Right atrium auricular region (tissue), 2 donors: ENCODE results near the gene SNX14. TPM values are rescaled to one million over a fixed set of nuclear protein-coding genes. Genes with fewer than 3 reads are reported as not detected.

ENCODE experiments used
- DNase-seq: peaks from one replicate; pipeline ENCODE4 v3.0.0-alpha.2; 2019; ENCODE audit warnings: low spot score
- H3K27ac ChIP-seq, 2 donors: fragments of 200-600 bp; sonication (generic); 1 replicate in 1 of 2; 2 replicates in 1 of 2; pipeline ENCODE4 v1.5.1; 2016 to 2019
- H3K27me3 ChIP-seq, 2 donors: fragments of 200-600 bp; sonication (generic); one replicate each; pipeline versions ENCODE4 v1.5.1 to v1.6.0; 2017 to 2019
- H3K36me3 ChIP-seq: fragments of 200-600 bp; sonication (generic); one replicate; pipeline ENCODE4 v1.5.1; 2016
- H3K4me1 ChIP-seq, 2 donors: fragments of 200-600 bp; sonication (generic); one replicate each; pipeline versions ENCODE4 v1.5.1 to v1.6.0; 2017 to 2019
- H3K4me3 ChIP-seq, 2 donors: fragments of 200-600 bp; sonication (generic); 1 replicate in 1 of 2; 2 replicates in 1 of 2; pipeline ENCODE4 v1.5.1; 2017 to 2019; ENCODE audit warnings: mild to moderate bottlenecking in 1 of 2, moderate library complexity in 1 of 2
- H3K9me3 ChIP-seq, 2 donors: fragments of 200-600 bp; sonication (generic); one replicate each; pipeline ENCODE4 v1.5.1; 2019
- CTCF ChIP-seq, 2 donors: fragments of 200-600 bp; sonication (generic); IDR thresholded peaks; one replicate each; pipeline ENCODE4 v1.5.1; 2019; ENCODE audit warnings: antibody characterized with exemption in 2 of 2
- total RNA-seq, 2 donors: library from RNA; depleted of rRNA; stranded (reverse); fragments of >200 nt; gene quantifications; one replicate each; pipeline ENCODE4 v1.1.0, GENCODE V29; 2016

Gene SNX14
- total RNA-seq: 10 to 100 TPM; 37.7 to 57.2 TPM

DNA sequence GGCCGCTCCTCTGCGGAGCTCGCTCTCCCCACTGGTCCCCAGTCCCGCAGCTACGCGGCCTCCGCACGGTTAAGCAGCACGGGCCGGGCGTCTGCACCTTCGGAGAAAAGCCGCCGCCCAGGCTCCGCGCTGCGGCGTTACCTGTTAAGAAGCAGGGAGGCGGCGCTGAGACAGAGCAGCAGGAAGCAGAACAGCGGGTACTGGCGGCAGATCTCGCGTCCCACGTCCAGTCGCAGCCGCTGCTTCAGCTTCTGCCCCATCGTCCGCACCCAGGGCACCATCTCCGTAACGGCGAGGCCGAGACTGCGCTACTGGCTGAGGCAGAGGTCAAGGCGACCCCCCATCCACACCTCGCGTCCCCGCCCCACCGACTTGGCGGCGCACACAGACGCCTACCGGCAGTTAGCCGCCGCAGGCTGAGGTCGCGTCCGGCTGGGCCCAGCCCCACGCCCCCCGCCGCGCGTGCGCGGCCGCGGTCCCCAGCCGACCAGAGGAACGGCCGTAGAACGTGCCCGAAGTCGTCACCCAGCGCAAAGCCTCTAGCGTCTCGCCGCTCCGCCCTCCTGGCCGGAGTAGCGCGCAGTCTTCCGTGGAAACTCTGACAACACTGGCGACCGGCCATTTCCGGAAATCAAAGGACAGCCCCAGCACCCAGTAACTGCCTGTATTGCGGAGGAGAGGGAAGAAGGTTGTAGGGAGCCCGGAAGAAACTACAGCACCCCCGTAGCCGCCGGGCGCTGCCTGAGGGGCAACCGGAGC lies at the start of gene SNX14:
SNX14 (minus strand) TSS at position 421 of the 759 bp plus-strand sequence; CDS start at position 281, 140 bp downstream.
- Histone ChIP-seq H3K27ac (peak within 1 kb of the TSS; percentile 98), H3K4me1 (peaks cover 0 to 17% of the 10 kb centered on the region in 2 donors), H3K4me3 (peak within 1 kb of the TSS; percentile 80 to 84), H3K9me3 (no peaks in the 10 kb centered on the region), H3K36me3 (no peaks in the 10 kb centered on the region), H3K27me3 (no peaks in the 10 kb centered on the region)
- no peak for TF ChIP-seq CTCF (IDR thresholded peaks at IDR 0.05)
- DNase-seq: peak; percentile 97

DNA sequence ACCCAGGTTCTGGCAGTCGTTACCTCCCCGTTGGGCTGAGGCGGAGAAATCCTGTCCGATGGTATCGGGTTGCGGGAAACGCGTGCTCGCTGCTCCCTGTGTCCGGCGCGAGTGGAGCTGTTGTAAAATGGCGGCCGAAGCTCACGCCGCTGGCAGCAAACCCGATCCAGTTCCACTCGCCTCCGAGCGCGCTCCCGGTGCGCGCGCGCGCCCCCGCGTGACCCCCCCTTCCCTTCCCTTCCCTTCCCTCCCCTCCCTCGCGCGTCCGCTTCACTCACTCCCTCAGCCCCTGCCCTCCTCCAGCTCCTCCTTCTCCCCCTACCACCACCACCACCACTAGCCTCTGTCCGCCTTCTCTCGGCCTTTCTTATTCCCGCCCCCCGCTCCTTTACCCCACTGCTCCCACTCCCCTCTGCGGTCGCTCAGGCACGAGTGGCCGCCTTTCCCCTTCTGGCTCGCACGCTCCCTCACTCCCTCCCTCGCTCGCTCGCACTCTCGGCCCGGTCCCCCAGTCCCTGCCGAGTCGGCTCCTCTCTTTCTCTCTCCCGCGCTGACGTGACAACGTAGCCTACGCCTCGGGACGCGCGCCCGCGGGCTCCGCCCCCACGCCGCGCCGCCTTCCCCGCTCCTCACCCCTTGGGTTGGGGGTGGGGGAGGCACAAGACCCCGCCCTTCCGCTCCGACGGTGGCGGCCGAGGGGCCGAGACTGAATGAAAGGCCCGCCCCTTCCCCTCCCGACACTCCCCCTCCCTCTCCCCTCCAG lies 49.3 kb upstream of the SNX14 start, which contains the start of gene SYNCRIP:
SYNCRIP (minus strand) TSS at position 113 of the 763 bp plus-strand sequence. CDS start 1,447 bp downstream, outside the sequence.
- peak; percentile 99 for DNase-seq
- Histone ChIP-seq H3K4me3 (peak within 1 kb of the TSS; percentile 90 to 96), H3K4me1 (peaks cover 0 to 45% of the 10 kb centered on the region in 2 donors), H3K27ac (peak within 1 kb of the TSS; percentile 99), H3K36me3 (peaks cover 21% of the 10 kb centered on the region), H3K9me3 (no peaks in the 10 kb centered on the region), H3K27me3 (no peaks in the 10 kb centered on the region)
- TF ChIP-seq CTCF (IDR thresholded peaks at IDR 0.05): no peak

DNA sequence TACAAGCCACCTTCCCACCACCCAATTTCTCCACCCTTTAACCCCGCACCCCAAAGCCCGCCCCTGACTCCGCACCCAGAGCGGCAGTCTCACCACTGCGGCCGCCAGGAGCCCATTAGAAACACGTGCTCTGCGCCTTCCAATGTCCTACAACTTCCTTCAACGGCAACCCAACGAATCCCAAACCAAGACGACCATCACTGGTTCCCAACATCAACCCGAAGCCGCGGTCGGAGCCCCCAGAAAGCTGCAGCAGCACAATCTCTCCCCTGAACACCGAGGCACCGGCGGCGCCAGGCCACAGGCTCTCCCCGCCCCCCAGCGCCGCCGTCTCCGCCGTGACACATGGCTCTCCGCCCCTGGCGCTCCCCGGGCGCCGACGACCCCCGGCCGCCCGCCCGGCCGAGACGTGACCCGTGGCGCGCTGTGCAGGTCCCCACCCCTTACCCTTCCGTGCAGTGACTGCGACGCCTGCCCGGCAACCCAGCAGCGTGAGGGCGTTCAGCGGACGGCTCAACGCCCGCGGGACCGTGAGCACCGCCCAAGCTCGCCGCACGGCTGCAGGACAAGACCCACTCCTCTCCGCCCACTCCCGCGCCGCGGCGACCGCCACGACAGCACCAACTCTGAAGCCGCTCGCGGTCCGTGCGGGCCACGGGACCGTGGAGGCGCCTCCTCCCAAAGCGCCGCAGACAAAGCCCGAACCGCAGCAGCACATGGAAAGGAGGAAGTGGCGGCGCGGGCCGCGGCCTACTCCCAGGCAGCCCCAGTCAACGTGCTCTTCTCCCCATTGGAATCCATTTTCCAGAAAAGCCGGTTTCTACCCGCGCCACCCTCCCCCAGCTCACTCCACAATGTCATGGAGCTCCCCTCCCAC lies 48.5 kb upstream of the SNX14 start:
- Histone ChIP-seq H3K27me3 (no peaks in the 10 kb centered on the region), H3K4me1 (peaks cover 0 to 53% of the 10 kb centered on the region in 2 donors), H3K27ac (peak overlapping the region; percentile 99), H3K9me3 (no peaks in the 10 kb centered on the region), H3K36me3 (peaks cover 28% of the 10 kb centered on the region), H3K4me3 (peak overlapping the region; percentile 90 to 96)
- DNase-seq: no peak
- TF ChIP-seq CTCF (IDR thresholded peaks at IDR 0.05): peak in 1 of 2 donors; percentile 25

- DNase-seq: no peak
- Histone ChIP-seq H3K36me3 (peaks cover 34% of the 10 kb centered on the region), H3K4me3 (peak overlapping the region; percentile 90 to 96), H3K9me3 (no peaks in the 10 kb centered on the region), H3K4me1 (peaks cover 0 to 59% of the 10 kb centered on the region in 2 donors), H3K27ac (peak overlapping the region; percentile 99), H3K27me3 (no peaks in the 10 kb centered on the region)
- no peak for TF ChIP-seq CTCF (IDR thresholded peaks at IDR 0.05)
Observed at GRCh38 chr6:85641522-85641896, 47.9 kb upstream of the SNX14 start.

- peaks cover 0 to 59% of the 10 kb centered on the region in 2 donors for H3K4me1 ChIP-seq
- no peaks in the 10 kb centered on the region for H3K27me3 ChIP-seq
- no peak for DNase-seq
- peaks cover 41% of the 10 kb centered on the region for H3K36me3 ChIP-seq
- TF ChIP-seq CTCF (IDR thresholded peaks at IDR 0.05): no peak
- no peaks in the 10 kb centered on the region for H3K9me3 ChIP-seq
- H3K27ac ChIP-seq: no peak overlapping the region
- peak overlapping the region; percentile 90 to 96 for H3K4me3 ChIP-seq
Observed at GRCh38 chr6:85640821-85641220, 47.2 kb upstream of the SNX14 start.
